Chondrocyte (in vitro differentiated cells): ENCODE measurements around the gene TRDN. TPM values are rescaled to one million over a fixed set of nuclear protein-coding genes. Genes with fewer than 3 reads are reported as not detected.

Experiments
- DNase-seq: peaks from one replicate; pipeline ENCODE4 v3.0.0; 2021; ENCODE audit warnings: mixed read lengths, low spot score
- H3K27ac Mint-ChIP-seq: one replicate; pipeline ENCODE4 v1.8.0; 2021; ENCODE audit warnings: mild to moderate bottlenecking, moderate library complexity, mixed read lengths; ENCODE audit not compliant: unreplicated experiment
- H3K27me3 Mint-ChIP-seq: 2 replicates; pipeline ENCODE4 v1.8.0; 2021; ENCODE audit warnings: low read depth, mixed read lengths
- H3K36me3 Mint-ChIP-seq: 2 replicates; pipeline ENCODE4 v1.8.0; 2021; ENCODE audit warnings: low read depth, mixed read lengths
- H3K4me1 Mint-ChIP-seq: 2 replicates; pipeline ENCODE4 v1.8.0; 2021; ENCODE audit warnings: low read depth, mild to moderate bottlenecking, mixed read lengths
- H3K4me3 Mint-ChIP-seq: one replicate; pipeline ENCODE4 v1.8.0; 2021; ENCODE audit warnings: mild to moderate bottlenecking, moderate library complexity, mixed read lengths; ENCODE audit not compliant: unreplicated experiment
- H3K9me3 Mint-ChIP-seq: 2 replicates; pipeline ENCODE4 v1.8.0; 2021; ENCODE audit warnings: low read depth, mixed read lengths
- CTCF ChIP-seq: fragments of 200-600 bp; sonication (generic); IDR thresholded peaks from 2 replicates; pipeline ENCODE4 v1.5.0; 2021; ENCODE audit warnings: antibody characterized with exemption, mild to moderate bottlenecking, moderate library complexity
- total RNA-seq: library from RNA; stranded (reverse); gene quantifications from 3 replicates; pipeline ENCODE4 v1.2.1, GENCODE V29; 2021

TRDN gene
- total RNA-seq, 1 donor from 2014 or later, result not detected

GRCh38 chr6:123668063-123668462, 31.3 kb upstream of the TRDN start:
- no peak for DNase-seq
- Mint-ChIP-seq H3K27ac (no peak overlapping the region), H3K4me1 (no peaks in the 10 kb centered on the region), H3K27me3 (no peaks in the 10 kb centered on the region), H3K4me3 (no peak overlapping the region), H3K9me3 (no peaks in the 10 kb centered on the region), H3K36me3 (no peaks in the 10 kb centered on the region)
- no peak for TF ChIP-seq CTCF

GRCh38 chr6:123663436-123663835, 26.7 kb upstream of the TRDN start:
- no peak for DNase-seq
- no peaks in the 10 kb centered on the region for H3K4me1 Mint-ChIP-seq
- no peak overlapping the region for H3K4me3 Mint-ChIP-seq
- H3K27ac Mint-ChIP-seq, result no peak overlapping the region
- H3K27me3 Mint-ChIP-seq, result peaks cover 3% of the 10 kb centered on the region
- no peak for TF ChIP-seq CTCF
- H3K9me3 Mint-ChIP-seq, result no peaks in the 10 kb centered on the region
- H3K36me3 Mint-ChIP-seq, result no peaks in the 10 kb centered on the region

- Mint-ChIP-seq H3K36me3 (no peaks in the 10 kb centered on the region), H3K4me1 (no peaks in the 10 kb centered on the region), H3K27me3 (peaks cover 3% of the 10 kb centered on the region), H3K27ac (no peak overlapping the region), H3K4me3 (no peak overlapping the region), H3K9me3 (no peaks in the 10 kb centered on the region)
- DNase-seq, result no peak
- no peak for TF ChIP-seq CTCF
These were observed 26.0 kb upstream of the TRDN start for GRCh38 chr6:123662757-123663156.

- Mint-ChIP-seq H3K4me1 (no peaks in the 10 kb centered on the region), H3K9me3 (no peaks in the 10 kb centered on the region), H3K36me3 (no peaks in the 10 kb centered on the region), H3K27ac (no peak overlapping the region), H3K27me3 (peaks cover 3% of the 10 kb centered on the region), H3K4me3 (no peak overlapping the region)
- no peak for DNase-seq
- TF ChIP-seq CTCF, result no peak
These were observed 24.5 kb upstream of the TRDN start for GRCh38 chr6:123661105-123661891.

- no peak for TF ChIP-seq CTCF
- no peak overlapping the region for H3K27ac Mint-ChIP-seq
- H3K4me3 Mint-ChIP-seq, result no peak overlapping the region
- DNase-seq, result no peak
- peaks cover 3% of the 10 kb centered on the region for H3K27me3 Mint-ChIP-seq
- H3K9me3 Mint-ChIP-seq, result no peaks in the 10 kb centered on the region
- no peaks in the 10 kb centered on the region for H3K4me1 Mint-ChIP-seq
- H3K36me3 Mint-ChIP-seq, result no peaks in the 10 kb centered on the region
These were observed 23.4 kb upstream of the TRDN start for GRCh38 chr6:123659960-123660748.
